Thyroid gland (tissue), 4 donors: ENCODE measurements around the gene ALOX15B. TPM values are rescaled to one million over a fixed set of nuclear protein-coding genes. Genes with fewer than 3 reads are reported as not detected.

ENCODE experiments used
- DNase-seq, 2 donors: peaks; one replicate each; pipeline ENCODE4 v3.0.0-alpha.2; 2019
- H3K27ac ChIP-seq, 3 donors: fragments of 200-600 bp; sonication (generic); 1 replicate in 2 of 3; 2 replicates in 1 of 3; pipeline ENCODE4 v1.5.1; 2016 to 2019; ENCODE audit warnings: mild to moderate bottlenecking in 1 of 3, moderate library complexity in 1 of 3
- H3K27me3 ChIP-seq: fragments of 200-600 bp; sonication (generic); one replicate; pipeline ENCODE4 v1.5.1; 2019
- H3K36me3 ChIP-seq, 2 donors: fragments of 200-600 bp; sonication (generic); one replicate each; pipeline ENCODE4 v1.5.1; 2016 to 2019
- H3K4me1 ChIP-seq, 2 donors: fragments of 200-600 bp; sonication (generic); one replicate each; pipeline ENCODE4 v1.5.1; 2017 to 2019
- H3K4me3 ChIP-seq, 3 donors: fragments of 200-600 bp; sonication (generic); replicated peaks in 1 of 3; 1 replicate in 2 of 3; 2 replicates in 1 of 3; pipeline ENCODE4 v1.5.1; 2016; ENCODE audit warnings: mild to moderate bottlenecking in 1 of 3
- H3K9me3 ChIP-seq: fragments of 200-600 bp; sonication (generic); one replicate; pipeline ENCODE4 v1.5.1; 2017
- CTCF ChIP-seq, 6 experiments: fragments of 200-600 bp in 3 of 6; fragments of 450-650 bp in 3 of 6; sonication (generic) in 3 of 6; IDR thresholded peaks; one replicate each; pipeline ENCODE4 v1.5.1; 2016 to 2019; ENCODE audit warnings: antibody characterized with exemption in 6 of 6, mild to moderate bottlenecking in 2 of 6, inconsistent platforms in 1 of 6, moderate library complexity in 1 of 6
- POLR2A ChIP-seq, 2 donors: fragments of 450-650 bp; IDR thresholded peaks; one replicate each; pipeline ENCODE4 v1.6.1; 2017; ENCODE audit warnings: antibody characterized with exemption in 2 of 2, mild to moderate bottlenecking in 2 of 2, moderate library complexity in 1 of 2
- WGBS, 2 donors: methylation state at CpG; one replicate each; pipeline ENCODE4 v1.1.5; 2017; 5-methylcytosine and 5-hydroxymethylcytosine counted together
- intact Hi-C: fragments of 100-400 bp; cut with DNase I; formaldehyde crosslinking; loops from one replicate; pipeline ENCODE4 v1.15.1; 2023
- total RNA-seq, 4 donors: library from RNA; depleted of rRNA; stranded (reverse); fragments of >200 nt; gene quantifications; one replicate each; pipeline ENCODE4 v1.2.3, GENCODE V29; 2016

The ALOX15B gene
- total RNA-seq, 4 donors from 2014 or later = 0.67 to 3.3 (median 1.1) TPM

- 83 to 88% methylated on average over 7 of the region's 7 CpGs for WGBS, 2 donors
- intact Hi-C loops = no loop called here
- Histone ChIP-seq H3K4me3 (no peak overlapping the region), H3K9me3 (no peaks in the 10 kb centered on the region), H3K27me3 (no peaks in the 10 kb centered on the region), H3K27ac (no peak overlapping the region), H3K4me1 (peaks cover 0 to 9% of the 10 kb centered on the region in 2 donors), H3K36me3 (no peaks in the 10 kb centered on the region)
- DNase-seq = no peak
- no peak for TF ChIP-seq CTCF (IDR thresholded peaks at IDR 0.05)
- TF ChIP-seq POLR2A (IDR thresholded peaks at IDR 0.05) = no peak
These were observed 13.0 kb downstream of the ALOX15B start for GRCh38 chr17:8051831-8052230.

GRCh38 chr17:8052256-8053252 lies 13.7 kb downstream of the ALOX15B start:
- TF ChIP-seq POLR2A (IDR thresholded peaks at IDR 0.05) (no peak), CTCF (IDR thresholded peaks at IDR 0.05) (no peak)
- Histone ChIP-seq H3K4me1 (peaks cover 0 to 9% of the 10 kb centered on the region in 2 donors), H3K4me3 (no peak overlapping the region), H3K27ac (no peak overlapping the region), H3K9me3 (no peaks in the 10 kb centered on the region), H3K36me3 (no peaks in the 10 kb centered on the region), H3K27me3 (no peaks in the 10 kb centered on the region)
- 91 to 92% methylated on average over 6 of the region's 6 CpGs for WGBS, 2 donors
- intact Hi-C loops = no loop called here
- DNase-seq = no peak

- WGBS, 2 donors = 92 to 96% methylated on average over 7 of the region's 7 CpGs
- H3K9me3 ChIP-seq = no peaks in the 10 kb centered on the region
- DNase-seq = no peak
- H3K27me3 ChIP-seq = no peaks in the 10 kb centered on the region
- H3K36me3 ChIP-seq = no peaks in the 10 kb centered on the region
- H3K4me3 ChIP-seq = no peak overlapping the region
- peaks cover 0 to 9% of the 10 kb centered on the region in 2 donors for H3K4me1 ChIP-seq
- intact Hi-C loops = no loop called here
- H3K27ac ChIP-seq = no peak overlapping the region
- no peak for TF ChIP-seq CTCF (IDR thresholded peaks at IDR 0.05)
- TF ChIP-seq POLR2A (IDR thresholded peaks at IDR 0.05) = no peak
These were observed 14.7 kb downstream of the ALOX15B start for GRCh38 chr17:8053600-8053999.

- Histone ChIP-seq H3K4me1 (peaks cover 0 to 9% of the 10 kb centered on the region in 2 donors), H3K36me3 (no peaks in the 10 kb centered on the region), H3K27ac (no peak overlapping the region), H3K4me3 (no peak overlapping the region), H3K27me3 (peaks cover 4% of the 10 kb centered on the region), H3K9me3 (no peaks in the 10 kb centered on the region)
- 73 to 83% methylated on average over 3 of the region's 3 CpGs for WGBS, 2 donors
- TF ChIP-seq CTCF (IDR thresholded peaks at IDR 0.05) (no peak), POLR2A (IDR thresholded peaks at IDR 0.05) (no peak)
- DNase-seq = no peak
- intact Hi-C loops = no loop called here
These were observed 17.0 kb downstream of the ALOX15B start for GRCh38 chr17:8055851-8056231.
